HG03095 (cell line): ENCODE results near the gene MGAT4D.
"Not testable (repeated sequence)": the region's sequence is repeated elsewhere in the genome, so short reads cannot be mapped to it uniquely, and the experiment has no call there.

Experiments
- ATAC-seq: cut with Tn5 transposase; IDR thresholded peaks from one replicate; pipeline ENCODE4 v1.9.1; 2021; ENCODE audit warnings: moderate library complexity; ENCODE audit not compliant: unreplicated experiment

Gene MGAT4D

DNA sequence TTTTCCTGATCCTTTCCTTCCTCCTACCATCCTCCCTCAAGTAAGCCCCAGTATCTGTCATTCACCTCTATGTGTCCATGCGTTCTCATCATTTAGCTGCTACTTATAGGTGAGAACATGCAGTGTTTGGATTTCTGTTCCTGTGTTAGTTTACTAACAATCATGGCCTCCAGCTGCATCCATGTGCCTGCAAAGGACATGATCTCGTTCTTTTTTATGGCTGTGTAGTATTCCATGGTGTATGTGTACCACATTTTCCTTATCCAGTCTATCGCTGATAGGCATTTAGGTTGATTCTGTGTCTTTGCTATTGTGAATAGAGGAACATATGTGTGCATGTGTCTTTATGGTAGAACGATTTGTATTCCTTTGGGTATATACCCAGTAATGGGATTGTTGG, 53.7 kb downstream of the MGAT4D start:
- ATAC-seq = not testable (repeated sequence)

DNA sequence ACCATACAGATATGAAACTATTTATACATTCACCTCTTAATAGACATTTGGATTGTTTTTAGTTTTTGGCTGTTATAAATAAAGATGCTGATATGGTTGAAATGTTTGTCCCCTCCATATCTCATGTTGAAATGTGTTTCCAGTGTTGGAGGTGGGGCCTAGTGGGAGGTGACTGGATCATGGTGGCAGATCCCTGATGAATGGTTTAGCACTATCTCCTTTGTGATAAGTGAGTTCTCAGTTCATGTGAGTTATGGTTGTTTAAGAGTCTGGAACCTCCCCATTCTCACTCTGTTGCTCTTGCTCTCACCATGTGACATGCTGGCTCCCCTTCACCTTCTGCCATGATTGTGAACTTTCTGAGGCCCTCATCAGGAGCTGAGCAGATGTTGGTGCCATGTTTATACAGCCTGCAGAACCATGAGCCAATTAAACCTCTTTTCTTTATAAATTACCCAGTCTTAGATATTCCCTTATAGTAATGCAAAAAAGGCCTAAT, 58.4 kb downstream of the MGAT4D start:
- ATAC-seq = no peak

DNA sequence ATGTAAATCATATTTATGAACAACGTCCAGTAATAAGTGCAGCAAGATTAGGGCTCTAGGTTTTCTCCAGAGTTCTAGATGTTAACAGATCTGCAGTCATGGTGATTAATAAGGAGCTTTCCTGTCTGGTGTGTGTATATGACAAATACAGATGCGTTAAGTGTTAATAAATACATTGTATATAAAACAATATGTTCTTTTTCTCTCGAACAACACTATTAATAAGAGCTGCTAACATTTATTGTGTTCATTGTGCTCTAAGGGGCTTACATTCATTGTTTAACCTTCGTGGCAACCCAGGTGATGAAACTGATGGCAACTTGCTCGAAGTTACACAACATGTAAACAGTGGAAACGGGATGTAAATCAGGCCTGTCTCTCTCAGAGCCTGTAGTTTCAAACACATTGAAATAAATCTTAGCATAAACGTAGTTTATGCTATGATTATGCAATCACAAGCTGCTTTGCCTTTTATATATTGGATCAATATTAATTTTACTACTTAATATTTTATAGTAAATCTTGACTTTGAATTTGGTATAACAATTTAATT, 70.1 kb downstream of the MGAT4D start:
- ATAC-seq = no peak

DNA sequence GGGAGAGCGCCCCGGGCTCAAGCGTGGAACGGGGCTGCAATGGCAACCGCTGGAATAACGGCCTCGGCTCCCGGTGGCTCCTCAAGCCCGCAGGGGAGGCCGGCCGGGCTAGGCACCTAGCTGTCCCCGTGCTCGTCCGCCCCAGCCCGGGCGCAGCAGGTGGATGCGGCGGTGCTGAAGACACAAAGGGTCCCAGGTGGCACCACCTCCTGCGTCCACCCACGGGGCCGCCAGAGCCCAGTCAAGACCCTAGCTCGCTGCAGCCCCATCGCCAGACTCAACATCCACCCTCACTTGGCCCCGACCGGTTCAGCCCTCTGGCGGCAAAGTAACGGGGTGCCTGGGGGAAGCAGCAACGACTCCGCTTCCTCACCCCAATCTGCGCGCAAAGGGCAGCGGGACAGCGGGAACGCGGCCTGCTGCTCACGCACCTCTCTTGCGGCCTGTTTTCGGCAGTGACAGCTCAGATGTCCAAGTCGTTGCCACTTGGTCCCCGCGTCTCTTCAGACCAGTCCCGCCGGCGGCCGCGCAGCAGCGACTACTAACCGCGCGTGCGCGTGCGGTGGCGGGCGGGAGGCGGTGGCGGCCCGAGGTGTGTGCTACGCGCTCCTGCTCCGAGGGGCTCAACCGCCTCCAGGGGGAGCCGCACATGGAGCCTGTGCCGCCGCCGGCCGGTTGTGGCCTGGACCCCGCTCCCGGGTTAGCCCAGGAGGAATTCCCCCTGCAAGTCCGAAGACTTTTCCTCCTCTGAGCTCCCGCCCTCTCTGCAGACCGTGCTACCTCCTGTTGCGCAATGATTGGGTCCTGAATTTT, 70.8 kb downstream of the MGAT4D start, which contains the start of gene CLGN:
CLGN (minus strand) TSS at position 543 of the 813 bp plus-strand sequence. CDS start 14,570 bp downstream, outside the sequence.
- peak; percentile 84 for ATAC-seq

DNA sequence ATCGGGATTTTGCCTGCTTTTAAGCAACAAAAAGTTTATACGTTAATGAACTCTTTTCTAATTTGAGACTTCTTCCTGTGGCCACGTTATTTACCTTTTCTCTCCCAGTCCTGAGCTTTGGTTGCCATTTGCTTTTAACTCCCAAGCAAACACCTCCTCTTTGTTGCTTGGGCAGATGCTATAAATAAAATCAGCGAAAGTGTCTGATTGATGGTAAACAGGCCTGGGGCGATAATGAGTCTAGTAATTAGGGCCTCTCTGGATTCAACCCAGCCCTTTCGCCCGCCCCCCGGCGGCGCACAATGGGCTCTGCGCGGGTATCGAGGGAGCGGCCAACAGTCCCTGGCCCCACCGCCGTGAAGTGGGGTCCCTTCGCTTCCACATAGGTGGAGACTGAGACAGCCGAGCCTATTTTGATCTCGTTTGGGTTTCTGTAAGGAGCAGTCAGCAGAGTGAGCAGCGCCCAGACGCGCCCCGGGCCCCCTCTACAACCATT, 71.4 kb downstream of the MGAT4D start:
- ATAC-seq = peak; percentile 25

DNA sequence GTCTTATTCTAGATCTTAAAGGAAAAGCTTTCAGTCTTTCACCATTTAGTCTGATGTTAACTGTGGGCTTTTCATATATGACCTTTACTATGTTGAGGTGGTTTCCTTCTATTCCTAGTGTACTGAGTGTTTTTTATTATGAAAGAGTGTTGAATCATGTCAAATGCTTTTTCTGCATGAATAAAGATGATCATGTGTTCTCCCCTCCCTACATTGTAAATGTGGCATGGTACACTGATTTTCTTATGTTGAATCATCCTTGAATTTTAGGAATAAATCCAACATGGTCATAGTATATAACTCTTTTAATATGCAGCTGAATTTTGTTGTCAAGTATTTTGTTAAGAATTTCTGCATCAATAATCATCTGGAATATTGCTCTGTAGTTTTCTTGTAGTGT, 75.0 kb downstream of the MGAT4D start:
- ATAC-seq = no peak

DNA sequence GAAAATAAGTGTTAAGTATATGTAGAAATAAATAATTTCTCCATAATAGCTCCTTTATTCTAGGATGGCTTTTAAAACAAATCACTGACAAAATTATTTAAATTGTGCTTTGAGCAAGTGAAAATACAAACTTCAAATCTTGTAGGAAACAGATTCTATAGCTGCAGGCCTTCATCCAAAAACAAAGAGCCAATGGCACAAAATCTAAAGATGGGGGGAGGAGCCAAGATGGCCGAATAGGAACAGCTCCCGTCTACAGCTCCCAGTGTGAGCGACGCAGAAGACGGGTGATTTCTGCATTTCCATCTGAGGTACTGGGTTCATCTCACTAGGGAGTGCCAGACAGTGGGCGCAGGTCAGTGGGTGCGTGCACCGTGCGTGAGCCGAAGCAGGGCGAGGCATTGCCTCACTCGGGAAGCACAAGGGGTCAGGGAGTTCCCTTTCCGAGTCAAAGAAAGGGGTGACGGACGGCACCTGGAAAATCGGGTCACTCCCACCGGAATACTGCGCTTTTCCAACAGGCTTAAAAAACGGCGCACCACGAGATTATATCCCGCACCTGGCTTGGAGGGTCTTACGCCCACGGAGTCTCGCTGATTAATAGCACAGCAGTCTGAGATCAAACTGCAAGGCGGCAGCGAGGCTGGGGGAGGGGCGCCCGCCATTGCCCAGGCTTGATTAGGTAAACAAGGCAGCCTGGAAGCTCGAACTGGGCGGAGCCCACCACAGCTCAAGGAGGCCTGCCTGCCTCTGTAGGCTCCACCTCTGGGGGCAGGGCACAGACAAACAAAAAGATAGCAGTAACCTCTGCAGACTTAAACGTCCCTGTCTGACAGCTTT, 84.7 kb downstream of the MGAT4D start:
- not testable (repeated sequence) for ATAC-seq

DNA sequence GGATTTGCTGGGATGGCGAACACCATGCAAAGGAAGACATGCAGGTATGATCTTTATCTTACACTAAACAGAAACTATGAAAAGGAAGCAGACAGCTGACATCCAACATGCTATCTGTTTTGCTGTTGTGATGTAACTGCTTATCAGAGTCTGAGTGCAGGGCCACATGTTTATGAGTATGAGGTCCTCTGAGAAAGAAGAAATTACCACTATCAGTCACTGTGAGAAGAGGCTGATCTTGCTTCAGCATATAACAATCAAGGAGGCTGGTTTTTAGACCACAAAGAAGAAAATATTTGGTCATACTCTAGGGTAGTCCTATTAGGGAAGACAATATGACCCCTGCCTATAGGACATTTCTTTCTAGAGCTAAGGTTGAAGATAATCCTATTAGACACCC, 89.1 kb downstream of the MGAT4D start:
- ATAC-seq = no peak

DNA sequence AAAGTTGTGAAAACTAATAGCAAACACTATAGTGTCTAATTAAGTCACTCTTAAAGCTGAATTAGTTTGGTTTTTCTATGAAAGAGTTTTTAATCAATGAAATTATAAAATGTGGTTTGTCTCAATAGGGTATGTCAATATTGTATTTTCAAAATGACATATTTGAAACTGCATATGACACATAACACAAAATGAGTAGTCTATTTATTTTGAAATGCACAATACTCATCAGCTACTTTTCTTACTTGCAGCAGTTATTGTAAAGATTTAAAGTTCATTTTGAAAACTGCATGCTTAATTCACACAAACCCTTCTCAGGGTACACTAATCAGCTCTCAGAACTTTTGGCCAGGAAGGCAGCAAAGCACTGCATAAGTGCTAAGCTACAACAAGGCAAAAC, 91.8 kb downstream of the MGAT4D start:
- ATAC-seq = no peak

DNA sequence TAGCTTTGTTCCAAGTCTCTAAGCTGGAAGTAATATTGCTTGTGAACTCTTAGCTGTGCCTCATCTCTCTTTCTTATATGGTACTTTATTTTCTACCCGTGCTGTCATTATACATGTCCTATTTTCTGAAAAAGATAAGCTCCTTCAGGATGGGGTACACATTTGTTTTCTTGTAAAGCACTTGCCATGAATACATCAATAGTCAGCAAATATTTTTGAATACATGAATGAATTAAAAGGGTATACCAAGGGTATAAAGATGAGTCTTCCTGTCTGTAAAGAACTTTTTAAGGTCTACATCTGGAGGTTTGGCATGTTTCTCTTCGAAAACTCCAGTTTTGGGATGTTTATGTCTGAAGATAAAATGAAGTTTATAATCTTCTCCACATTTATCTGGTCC, 98.0 kb downstream of the MGAT4D start:
- ATAC-seq = no peak

DNA sequence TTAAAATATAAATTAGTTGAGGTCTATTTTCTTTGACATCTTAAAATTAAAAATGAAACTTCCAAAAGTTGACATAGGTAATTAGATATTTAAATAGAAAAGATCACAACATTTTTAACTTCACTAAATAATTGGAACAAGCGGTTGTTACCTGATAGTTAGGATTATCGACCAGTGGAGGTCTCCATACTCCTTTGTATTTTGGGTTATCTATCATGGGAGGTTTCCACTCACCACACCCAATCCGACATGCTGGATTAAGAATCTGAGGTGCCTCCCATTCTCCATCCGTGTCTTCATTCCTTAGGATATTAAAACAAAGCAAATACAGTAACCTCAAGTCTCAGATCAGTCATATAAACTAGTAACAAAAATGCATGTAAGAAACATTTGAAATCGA, 102.4 kb downstream of the MGAT4D start:
- no peak for ATAC-seq
